IPS DF 4.7 (cell line): ENCODE measurements around the gene PCYOX1L.

ENCODE experiments used
- DNase-seq: peaks from one replicate; pipeline ENCODE4 v3.0.0-alpha.2; 2013; ENCODE audit warnings: low spot score; ENCODE audit errors: extremely low read depth

Gene PCYOX1L

DNA sequence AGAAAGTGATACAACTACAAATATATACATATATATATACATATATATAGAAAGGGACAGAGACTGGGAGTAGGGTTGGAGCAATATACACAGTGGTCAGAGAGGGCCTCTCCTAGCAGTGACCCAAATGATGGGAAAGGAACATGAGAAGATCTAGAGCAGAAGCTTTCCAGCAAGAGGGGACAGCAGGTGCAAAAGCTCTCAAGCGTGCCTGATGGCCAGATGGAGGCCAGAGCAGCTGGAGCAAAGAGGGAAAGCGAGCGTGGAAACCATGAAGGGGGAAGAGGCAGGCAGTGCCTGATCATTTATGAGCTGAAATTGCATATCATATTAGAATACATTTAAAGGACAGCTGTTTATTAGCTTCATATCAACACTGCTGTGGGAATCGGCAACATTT, 20.1 kb upstream of the PCYOX1L start:
- no peak for DNase-seq

GRCh38 chr5:149338364-149338763, 19.5 kb upstream of the PCYOX1L start:
- DNase-seq, result no peak

DNA sequence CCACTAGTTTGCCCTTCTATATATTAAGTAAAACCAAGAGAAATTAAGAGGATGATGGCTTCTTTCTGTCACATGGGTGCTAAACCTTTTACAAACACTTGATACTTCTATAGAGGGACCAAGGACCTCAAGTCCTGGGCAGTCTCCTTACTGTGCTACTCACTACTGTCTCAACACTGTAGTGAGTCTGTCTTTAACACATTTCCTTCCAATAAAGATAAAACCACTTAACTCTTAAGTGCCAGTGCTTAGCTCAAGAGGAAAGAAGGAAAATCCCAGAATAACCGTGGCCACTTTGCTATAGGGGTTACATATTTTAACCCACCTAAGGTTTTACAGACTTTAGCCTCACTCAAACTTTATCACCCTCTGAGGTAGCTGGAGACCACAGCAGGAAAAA, 16.9 kb upstream of the PCYOX1L start:
- DNase-seq, result no peak

DNA sequence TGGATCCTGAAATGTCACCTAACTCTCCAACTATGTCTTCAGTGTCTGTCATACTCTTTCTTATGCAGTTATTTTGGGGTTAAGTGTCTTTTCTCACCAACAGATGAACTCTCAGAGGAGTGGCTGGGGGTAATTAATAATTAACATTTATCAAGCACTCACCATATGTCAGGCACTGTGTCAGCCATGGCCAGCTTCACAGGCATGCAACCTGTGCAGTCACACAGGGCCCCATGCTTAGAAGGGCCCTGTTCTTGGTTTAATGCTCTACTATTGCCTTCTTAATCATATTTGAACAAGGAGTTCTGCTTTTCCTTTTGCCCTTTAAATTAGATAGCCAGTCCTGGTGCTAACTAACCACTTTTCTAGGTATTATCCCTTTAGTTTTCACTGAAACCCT, 16.0 kb upstream of the PCYOX1L start:
- DNase-seq, result no peak

DNA sequence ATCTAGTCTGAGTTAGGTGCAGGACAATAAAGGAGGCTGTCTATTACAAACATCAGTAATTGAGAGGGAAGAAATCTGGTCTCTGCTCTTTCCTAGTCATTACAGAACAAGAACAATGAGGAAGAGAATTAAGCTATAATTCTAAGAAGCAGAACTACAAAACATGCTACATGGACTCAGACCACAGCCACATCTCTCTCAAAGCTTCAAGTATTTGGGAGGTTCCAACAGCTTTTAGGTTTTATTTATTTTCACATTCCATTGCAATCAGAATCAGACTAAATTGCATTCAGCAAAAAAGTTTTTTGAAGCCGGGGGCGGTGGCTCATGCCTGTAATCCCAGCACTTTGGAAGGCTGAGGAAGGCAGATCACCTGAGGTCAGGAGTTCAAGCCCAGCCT, 13.7 kb upstream of the PCYOX1L start:
- no peak for DNase-seq

GRCh38 chr5:149345147-149345891, 12.5 kb upstream of the PCYOX1L start, which contains the start of gene GRPEL2:
Gene GRPEL2, plus strand, starts transcription at chr5:149345499. Its CDS starts 41 bp downstream, at chr5:149345540.
- DNase-seq, result peak; percentile 90

GRCh38 chr5:149345892-149346222, 12.0 kb upstream of the PCYOX1L start:
- no peak for DNase-seq

DNA sequence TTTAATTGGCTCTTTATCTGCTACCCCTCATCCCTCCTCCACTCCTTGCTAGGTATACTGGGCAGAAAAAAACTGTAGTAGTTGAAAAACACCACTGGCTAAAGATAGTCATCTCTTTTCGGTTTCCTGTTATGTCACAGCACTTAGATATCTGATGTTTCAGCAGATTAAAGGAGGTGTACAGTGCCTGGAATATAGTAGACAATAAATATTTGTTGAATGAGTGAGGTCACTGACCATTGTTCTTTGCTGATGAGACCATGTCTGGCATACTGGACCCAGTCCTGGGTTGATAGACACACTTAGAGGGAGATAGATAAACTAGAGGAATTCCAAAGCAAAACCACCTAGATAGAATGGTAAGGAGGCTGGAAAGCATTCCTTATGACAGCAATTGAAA, 9.3 kb upstream of the PCYOX1L start:
- DNase-seq, result no peak

- DNase-seq, result no peak
These were observed 8.5 kb upstream of the PCYOX1L start for GRCh38 chr5:149349382-149349781.

GRCh38 chr5:149352169-149352568, 5.7 kb upstream of the PCYOX1L start:
- no peak for DNase-seq

DNA sequence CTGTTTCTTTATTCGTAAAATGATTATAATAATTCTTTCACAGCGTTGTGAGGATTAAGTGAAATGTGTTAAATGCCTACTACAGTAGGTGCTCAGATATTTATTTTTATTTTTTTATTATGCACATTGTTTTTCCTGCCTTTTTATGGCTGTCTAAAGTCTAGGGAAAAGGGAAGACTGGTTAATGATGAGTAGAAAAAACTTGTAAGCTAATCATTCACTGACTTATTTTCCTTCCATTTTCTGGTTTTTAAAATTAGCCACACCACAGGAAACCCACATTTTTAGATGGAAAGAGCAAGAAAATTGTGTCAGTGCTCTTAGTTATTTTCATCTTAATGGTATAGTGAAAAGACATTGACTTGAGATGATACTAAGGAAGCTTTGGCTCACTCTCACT, 3.9 kb upstream of the PCYOX1L start:
- DNase-seq, result no peak

GRCh38 chr5:149355688-149356087, 2.2 kb upstream of the PCYOX1L start:
- no peak for DNase-seq

DNA sequence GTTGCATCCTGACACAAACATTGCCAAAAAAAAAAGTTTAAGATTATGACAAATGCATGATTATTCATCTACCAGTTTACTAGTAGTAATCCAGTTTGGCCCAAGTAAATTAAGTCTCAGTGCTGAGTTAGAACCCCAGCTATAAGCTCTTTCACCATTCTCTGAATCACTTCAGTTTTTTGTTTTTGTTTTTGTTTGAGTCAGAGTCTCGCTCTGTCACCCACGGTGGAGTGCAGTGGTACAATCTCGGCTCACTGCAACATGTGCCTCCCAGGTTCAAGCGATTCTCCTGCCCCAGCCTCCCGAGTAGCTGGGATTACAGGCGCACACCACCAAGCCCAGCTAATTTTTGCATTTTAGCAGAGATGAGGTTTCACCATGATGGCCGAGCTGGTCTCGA, 1.5 kb upstream of the PCYOX1L start:
- DNase-seq, result no peak

DNA sequence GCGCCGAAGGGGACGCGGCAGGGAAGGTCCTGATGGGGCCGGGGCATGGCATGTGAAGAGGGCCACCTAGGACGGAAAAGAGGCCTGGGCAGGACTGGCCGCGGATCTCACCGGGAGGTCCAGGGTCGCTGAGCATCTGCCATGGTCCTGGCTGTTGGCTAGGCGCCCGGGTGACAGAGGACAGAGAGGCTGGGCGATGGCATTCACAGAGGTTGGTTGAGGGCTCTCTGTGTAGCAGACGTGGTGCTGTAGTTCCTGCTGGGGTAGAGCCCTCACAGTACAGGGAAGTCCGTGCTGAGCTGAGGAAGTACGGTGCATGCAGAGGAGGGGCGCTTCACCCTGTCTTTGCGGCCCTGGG, 427 bp downstream of the PCYOX1L start:
- no peak for DNase-seq

GRCh38 chr5:149358868-149359495, 1.1 kb downstream of the PCYOX1L start:
- DNase-seq, result no peak

- DNase-seq, result no peak
These were observed 2.4 kb downstream of the PCYOX1L start for GRCh38 chr5:149360272-149360671.

DNA sequence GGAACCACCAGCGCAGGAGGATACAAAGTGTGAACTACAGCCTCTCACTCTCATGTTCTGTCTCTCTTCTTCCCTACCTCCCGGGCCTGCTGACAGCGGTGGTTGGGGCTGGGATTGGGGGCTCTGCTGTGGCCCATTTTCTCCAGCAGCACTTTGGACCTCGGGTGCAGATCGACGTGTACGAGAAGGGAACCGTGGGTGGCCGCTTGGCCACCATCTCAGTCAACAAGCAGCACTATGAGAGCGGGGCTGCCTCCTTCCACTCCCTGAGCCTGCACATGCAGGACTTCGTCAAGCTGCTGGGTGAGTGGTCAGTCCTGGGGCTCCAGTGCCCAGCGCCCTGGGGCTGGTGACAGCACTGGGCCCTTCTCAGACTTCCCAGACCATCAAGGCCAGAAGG, 4.7 kb downstream of the PCYOX1L start:
- no peak for DNase-seq

GRCh38 chr5:149363358-149363757, 5.5 kb downstream of the PCYOX1L start:
- DNase-seq, result no peak

DNA sequence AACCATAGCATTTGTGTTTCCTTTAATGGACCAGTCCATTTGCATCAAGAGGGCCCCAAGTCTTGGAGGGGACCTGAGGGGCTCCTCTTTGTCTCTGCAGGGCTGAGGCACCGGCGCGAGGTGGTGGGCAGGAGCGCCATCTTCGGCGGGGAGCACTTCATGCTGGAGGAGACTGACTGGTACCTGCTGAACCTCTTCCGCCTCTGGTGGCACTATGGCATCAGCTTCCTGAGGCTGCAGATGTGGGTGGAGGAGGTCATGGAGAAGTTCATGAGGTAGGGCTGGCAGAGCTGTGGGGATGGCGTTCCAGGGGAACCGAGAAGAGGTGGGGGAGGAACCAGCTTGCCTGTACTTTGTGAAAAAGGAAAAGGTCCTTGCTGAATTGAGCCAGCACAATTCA, 6.1 kb downstream of the PCYOX1L start:
- no peak for DNase-seq

- DNase-seq, result no peak
These were observed 6.9 kb downstream of the PCYOX1L start for GRCh38 chr5:149364719-149365118.

DNA sequence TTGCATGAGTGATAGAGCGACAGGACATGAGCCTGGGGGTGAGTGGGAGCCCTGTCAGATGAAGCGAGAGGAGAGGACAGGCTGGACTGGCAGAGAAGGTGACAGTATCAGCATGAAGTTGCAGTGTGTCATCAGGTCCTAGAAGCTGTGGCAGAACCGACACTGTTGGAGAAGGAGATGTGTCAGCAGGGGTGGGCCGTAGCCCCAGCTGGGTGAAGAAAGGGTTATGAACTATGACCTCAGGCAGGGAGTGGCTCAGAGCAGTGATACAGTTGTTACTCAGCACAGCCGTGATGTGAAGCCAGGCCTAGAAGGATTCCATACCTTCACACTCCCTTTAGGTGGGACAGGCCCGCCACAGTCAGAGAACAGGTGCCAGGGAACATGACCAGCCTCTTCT, 7.6 kb downstream of the PCYOX1L start:
- DNase-seq, result no peak

- DNase-seq, result no peak
These were observed 8.4 kb downstream of the PCYOX1L start for GRCh38 chr5:149366169-149366729.
